ENCODE measurements around the gene PPP1R2C.

PPP1R2C gene

DNA sequence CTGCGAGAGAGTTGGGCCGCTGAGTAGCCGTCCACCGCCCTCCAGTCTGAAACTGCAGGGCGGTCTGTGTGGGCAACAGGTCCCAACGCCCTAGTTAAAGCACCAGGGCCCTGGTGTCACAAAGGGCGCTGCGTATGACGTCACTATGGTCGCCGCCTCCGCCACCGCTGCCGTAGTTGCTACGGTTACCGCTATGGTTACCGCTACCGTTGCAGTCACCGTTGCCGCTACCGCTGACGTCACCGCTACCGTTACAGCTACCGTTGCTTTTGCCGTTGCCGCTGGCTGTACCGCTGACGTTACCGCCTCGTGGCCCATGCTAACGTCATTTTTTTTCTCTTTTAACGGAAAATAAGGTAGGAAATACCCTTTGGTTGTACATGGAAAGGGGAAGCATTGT lies at the start of gene PPP1R2C:
Gene PPP1R2C (minus strand): TSS at position 68 of the 400 bp plus-strand sequence. CDS start 84 bp downstream, outside the sequence.
- no peak for DNase-seq (ENCODE audit: low read depth)

- DNase-seq (ENCODE audit: low read depth), result no peak
Measured at GRCh38 chrX:42825201-42825600, 47.2 kb upstream of the PPP1R2C start.

- DNase-seq (ENCODE audit: low read depth), result no peak
Measured at GRCh38 chrX:42824541-42824940, 46.6 kb upstream of the PPP1R2C start.

DNA sequence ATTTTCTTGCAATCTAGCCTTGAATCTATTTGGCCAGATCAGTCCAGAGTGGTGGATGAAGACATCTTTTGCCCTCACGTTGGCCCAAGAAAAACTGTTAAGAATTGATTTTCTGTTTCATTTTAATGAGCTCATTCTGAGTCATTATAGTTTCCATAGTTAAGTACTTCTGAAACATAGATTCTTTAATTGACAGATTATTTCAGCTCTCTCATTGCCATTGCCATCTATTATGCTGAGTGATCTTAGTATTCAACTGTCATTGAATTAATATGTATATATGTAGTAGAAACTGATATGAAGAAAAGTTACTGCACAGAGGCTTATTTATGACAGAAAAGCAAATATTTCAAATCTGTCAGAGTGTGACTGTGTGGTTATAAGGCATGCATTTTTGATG lies 45.5 kb upstream of the PPP1R2C start:
- DNase-seq (ENCODE audit: low read depth), result no peak

- no peak for DNase-seq (ENCODE audit: low read depth)
Measured at GRCh38 chrX:42821803-42822443, 44.0 kb upstream of the PPP1R2C start.

DNA sequence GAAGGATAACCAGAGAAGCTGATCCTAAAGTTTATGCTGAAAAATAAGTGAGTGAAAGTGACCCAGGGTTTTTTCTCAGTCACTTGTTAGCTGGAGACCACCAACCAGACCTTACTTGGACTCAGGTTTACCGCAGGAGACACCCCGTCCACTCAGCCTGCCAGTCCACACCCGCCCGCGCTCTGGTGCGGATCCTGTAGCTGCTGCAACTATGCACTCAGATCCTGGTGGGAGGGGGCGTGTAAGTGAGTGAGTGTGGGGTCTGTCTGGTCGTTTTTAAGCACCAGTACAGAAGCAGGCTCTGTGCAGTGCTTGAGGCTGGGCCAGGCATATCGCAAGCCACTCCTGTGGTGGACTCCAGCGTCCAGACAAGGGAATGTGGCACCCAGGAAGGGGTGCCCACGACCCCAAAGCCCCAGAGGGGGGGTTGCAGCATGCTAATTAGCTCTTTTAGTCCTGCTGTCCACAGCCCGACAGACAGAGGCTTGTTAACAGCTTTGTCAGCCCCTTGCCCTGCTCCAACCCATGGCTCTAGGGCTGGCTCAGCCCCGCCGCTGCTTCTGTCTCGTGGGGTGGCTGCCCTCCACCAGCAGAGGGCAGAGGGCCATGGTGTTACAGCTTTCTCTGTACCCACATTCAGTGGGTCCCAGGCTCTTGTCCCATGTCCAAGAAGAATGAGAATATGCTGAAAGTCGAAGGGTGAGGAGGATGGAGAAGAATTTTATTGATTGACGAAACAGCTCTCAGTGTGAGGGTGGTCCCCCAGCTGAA lies 40.4 kb upstream of the PPP1R2C start:
- DNase-seq (ENCODE audit: low read depth), result no peak

GRCh38 chrX:42809569-42809968 lies 31.6 kb upstream of the PPP1R2C start:
- no peak for DNase-seq (ENCODE audit: low read depth)

GRCh38 chrX:42807393-42807792 lies 29.4 kb upstream of the PPP1R2C start:
- no peak for DNase-seq (ENCODE audit: low read depth)

DNA sequence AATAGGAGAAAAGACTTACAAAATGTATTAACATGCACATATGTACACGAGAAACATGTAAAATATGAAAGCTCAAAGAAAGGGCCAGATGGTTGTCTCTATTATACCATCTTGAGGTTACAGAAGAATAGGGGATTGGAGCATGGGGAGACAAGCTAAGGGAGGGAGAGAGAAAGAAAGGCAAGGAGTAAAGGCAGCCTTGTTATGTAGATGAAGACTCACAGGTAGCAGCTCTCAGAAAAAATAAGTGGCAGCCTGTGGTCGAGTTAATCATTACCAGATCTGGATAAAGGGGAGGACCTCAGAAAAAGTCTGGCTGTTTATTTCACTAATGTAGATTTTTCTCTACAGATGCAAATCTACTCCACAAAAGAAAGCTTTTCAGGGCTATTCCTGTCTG lies 26.6 kb upstream of the PPP1R2C start:
- no peak for DNase-seq (ENCODE audit: low read depth)

- DNase-seq (ENCODE audit: low read depth), result peak; percentile 19
Measured at GRCh38 chrX:42803320-42803719, 25.4 kb upstream of the PPP1R2C start.

GRCh38 chrX:42797651-42798269 lies 19.8 kb upstream of the PPP1R2C start:
- no peak for DNase-seq (ENCODE audit: low read depth)

GRCh38 chrX:42783451-42783850 lies 5.5 kb upstream of the PPP1R2C start:
- DNase-seq (ENCODE audit: low read depth), result no peak

- DNase-seq (ENCODE audit: low read depth), result no peak
Measured at GRCh38 chrX:42776195-42776594, 1.8 kb downstream of the PPP1R2C start.

GRCh38 chrX:42772874-42773273 lies 5.1 kb downstream of the PPP1R2C start:
- DNase-seq (ENCODE audit: low read depth), result no peak

GRCh38 chrX:42771506-42772335 lies 6.2 kb downstream of the PPP1R2C start:
- DNase-seq (ENCODE audit: low read depth), result no peak

- DNase-seq (ENCODE audit: low read depth), result no peak
Measured at GRCh38 chrX:42770566-42770965, 7.4 kb downstream of the PPP1R2C start.

DNA sequence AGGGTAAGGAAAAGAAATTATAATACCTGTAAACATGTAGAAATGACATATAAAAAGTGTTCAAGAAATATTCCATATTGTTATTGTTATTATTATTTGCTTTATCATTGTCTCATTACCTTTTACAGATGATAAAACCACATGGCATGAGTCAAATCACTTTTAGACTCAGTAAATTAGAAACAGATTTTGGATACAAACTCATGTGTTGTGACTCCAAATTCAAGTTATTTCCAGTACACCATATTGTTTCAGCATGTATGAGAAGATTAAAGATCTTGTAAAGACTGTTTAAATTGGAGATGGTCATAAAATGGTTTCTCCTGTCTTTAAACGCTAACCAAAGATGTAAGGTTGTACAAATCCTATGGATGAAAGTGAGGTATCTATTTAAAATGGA lies 18.1 kb downstream of the PPP1R2C start:
- no peak for DNase-seq (ENCODE audit: low read depth)

DNA sequence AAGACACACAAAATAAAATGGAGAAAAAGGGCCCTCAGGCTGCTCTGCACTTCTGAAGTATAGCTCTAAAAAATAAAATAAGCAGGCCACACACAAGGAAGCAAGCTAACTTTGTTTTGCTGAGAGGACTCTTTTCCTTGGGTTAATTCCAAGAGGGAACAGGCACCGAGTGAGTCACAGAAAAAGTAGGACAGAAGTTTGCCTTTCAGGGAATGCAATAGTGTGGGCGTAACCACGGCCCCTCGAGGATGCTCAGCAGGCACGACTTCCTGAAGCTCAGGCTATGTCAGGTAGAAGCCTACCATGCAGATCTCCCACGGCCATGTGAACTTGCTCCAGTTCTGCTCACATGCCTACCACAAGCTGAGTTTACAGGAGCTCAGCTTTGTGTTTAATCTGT lies 22.1 kb downstream of the PPP1R2C start:
- DNase-seq (ENCODE audit: low read depth), result no peak

DNA sequence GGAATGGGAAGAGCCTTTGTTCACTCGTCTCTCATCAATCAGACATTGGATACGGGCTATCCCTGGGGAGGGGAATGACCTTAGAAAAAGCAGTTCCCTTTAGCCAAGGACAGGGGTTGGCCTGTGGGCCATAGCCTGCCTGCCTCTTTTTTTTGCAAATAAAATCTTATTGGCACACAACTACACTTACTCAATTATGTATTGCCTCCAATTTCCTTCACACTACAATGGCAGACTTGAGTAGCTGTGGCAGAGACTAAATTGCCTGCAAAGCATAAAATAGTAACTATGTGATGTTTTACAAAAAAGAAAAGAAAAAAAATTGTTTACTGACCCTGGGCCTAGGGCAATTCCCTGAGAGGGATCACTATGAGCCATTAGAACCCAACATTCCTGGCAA lies 23.4 kb downstream of the PPP1R2C start:
- DNase-seq (ENCODE audit: low read depth), result no peak

GRCh38 chrX:42754115-42754514 lies 23.8 kb downstream of the PPP1R2C start:
- no peak for DNase-seq (ENCODE audit: low read depth)

- no peak for DNase-seq (ENCODE audit: low read depth)
Measured at GRCh38 chrX:42752730-42753129, 25.2 kb downstream of the PPP1R2C start.

- no peak for DNase-seq (ENCODE audit: low read depth)
Measured at GRCh38 chrX:42751573-42751972, 26.4 kb downstream of the PPP1R2C start.
